Stimulated activated CD4-positive, alpha-beta T cell treated with anti-CD3 and anti-CD28 coated beads, Interleukin-2, amount 100 ng/mL, for 24 hours (primary cell): ENCODE data around the gene SLC16A2.

Experiments
- DNase-seq, 2 donors: peaks; one replicate each; pipeline ENCODE4 v3.0.0-alpha.2; 2020

The SLC16A2 gene

GRCh38 chrX:74421036-74421739 is at the start of gene SLC16A2:
Gene SLC16A2, plus strand, starts transcription at chrX:74421493. Its CDS starts 145 bp downstream, at chrX:74421638.
- DNase-seq = peak; percentile 27 to 36

DNA sequence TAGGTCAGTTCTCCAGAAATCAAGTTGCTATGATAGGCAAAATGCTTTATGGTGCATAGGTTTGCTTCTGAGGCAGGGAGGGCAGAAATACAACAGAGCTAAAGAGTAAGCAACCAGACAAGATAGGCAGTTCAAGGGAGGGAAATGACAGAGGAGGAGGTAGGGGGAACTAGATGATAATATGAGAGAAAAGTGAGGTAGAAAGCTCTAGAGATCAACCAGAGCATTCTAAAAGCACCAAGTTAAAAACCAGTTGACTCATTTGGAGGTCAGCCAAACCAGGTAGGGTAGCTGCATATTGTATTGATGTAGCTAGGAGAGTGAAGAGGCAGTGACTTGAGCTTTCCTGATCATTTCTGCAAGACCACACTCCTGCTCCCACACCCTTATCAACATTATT is 49.0 kb upstream of the SLC16A2 start:
- no peak for DNase-seq

- DNase-seq = no peak
Measured at GRCh38 chrX:74377282-74377681, 44.0 kb upstream of the SLC16A2 start.

DNA sequence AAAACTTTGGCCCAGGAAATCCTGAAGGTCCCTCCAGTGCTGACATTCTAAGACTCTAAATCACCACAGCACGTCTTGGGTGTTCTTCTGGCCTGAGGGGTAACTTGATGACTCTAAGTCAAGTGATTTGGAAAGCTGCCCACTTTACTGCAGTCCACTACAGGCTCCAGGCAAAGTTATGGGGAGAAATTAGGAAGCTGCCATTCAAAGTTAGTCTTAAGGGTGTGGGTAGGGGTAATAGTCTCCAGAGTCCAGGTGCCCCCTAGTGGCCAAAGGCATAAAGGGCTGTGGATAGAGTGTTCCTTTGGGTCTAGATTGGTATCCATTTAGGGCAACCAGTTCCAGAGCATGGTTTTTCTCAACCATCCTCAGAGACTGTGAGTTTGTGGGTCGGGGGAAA is 38.7 kb upstream of the SLC16A2 start:
- peak; percentile 63 to 64 for DNase-seq

GRCh38 chrX:74383611-74384010 is 37.7 kb upstream of the SLC16A2 start:
- peak in 1 of 2 donors; percentile 5 for DNase-seq

DNA sequence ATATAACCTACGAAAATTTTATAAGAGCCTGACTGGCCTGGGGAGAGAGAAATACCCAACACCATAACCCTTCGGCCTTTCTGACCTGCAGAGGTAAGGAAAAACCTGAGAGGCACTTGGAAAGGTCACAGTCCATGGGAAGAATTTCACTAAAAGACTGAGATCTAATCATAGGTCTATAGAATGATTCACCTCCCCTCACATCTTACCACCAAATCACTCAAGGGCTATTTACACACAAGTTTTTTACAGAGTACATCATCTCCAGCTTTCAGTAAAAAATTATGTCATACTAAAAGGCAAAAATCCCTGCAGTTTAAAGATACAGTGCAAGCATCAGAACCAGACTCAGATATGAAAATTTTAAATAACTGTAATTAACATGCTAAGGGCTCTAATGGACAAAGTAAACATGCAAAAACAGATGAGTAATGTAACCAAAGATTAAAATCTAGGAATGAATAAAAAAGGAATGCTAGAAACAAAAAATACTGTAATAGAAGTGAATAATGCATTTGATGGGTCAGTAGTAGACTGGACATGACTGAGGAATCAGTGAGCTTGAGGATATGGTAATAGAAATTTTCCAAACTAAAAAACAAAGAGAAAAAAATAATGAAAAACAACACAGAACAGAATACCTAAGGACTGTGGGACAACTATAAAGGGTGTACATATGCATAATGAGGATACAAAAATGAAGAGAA is 32.1 kb upstream of the SLC16A2 start:
- DNase-seq = no peak

- DNase-seq = no peak
Measured at GRCh38 chrX:74395556-74395955, 25.7 kb upstream of the SLC16A2 start.

- no peak for DNase-seq
Measured at GRCh38 chrX:74405973-74406489, 15.3 kb upstream of the SLC16A2 start.

- DNase-seq = no peak
Measured at GRCh38 chrX:74408304-74408703, 13.0 kb upstream of the SLC16A2 start.

GRCh38 chrX:74419864-74420195 is 1.5 kb upstream of the SLC16A2 start:
- peak in 1 of 2 donors; percentile 2 for DNase-seq

- DNase-seq = peak; percentile 16 to 24
Measured at GRCh38 chrX:74420196-74421035, 877 bp upstream of the SLC16A2 start.

GRCh38 chrX:74421740-74422352 is 553 bp downstream of the SLC16A2 start:
- DNase-seq = no peak

DNA sequence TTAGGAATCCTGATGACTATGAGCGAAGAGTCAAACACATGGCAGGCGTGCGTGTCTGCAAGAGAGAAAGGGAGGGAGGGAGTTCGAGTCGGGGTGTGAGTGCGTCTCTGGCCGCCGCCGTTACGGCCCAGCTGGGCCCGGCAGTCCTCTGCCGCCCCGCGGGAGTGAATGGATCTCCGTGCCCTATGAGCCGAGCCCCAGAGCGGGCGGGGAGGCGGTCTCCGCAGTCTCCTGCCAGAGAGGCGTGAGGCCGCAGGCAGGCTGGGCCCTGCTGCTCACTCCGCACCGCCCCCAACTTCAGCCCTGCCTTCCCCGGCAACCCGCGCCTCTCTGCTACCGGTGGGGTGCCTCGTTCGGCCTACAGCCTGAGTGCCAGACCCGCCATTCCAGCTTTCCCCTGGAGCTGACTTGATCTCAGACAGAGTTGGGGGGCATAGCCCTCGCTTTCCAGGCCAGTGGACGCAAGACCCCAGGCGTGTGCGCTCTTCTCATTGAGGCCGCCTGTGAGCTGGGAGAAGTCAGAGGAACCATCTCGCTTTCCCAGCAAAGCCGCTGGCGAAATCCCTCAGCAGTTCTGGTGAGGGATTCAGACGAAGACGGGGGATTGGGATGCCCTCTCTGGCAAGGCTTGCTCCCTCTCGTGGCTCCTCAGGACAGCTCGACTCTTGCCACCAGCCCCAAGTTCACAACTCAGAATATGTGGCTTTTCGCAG is 1.4 kb downstream of the SLC16A2 start:
- peak in 1 of 2 donors; percentile 22 for DNase-seq

GRCh38 chrX:74423289-74423998 is 2.2 kb downstream of the SLC16A2 start:
- DNase-seq = no peak

DNA sequence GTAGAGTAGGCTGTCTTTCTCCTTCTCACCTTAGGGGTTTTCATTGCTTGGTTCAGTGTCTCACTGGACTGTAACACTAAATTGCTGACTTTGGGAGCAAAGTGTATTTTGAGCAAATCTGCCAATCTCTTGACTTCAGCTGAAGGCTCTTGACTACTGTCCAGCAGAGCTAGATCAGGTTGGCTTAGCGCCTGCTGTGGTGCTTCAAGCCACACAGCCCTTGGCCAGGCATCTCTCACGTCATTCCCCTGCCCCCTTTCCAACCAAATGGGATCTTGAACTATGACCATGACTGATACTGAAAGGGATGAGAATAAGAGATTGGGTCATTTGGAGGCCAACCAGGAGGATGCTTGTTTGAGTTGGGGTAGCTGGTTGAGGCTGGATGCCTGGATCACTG is 4.8 kb downstream of the SLC16A2 start:
- no peak for DNase-seq

- DNase-seq = no peak
Measured at GRCh38 chrX:74426615-74427014, 5.3 kb downstream of the SLC16A2 start.

GRCh38 chrX:74431797-74432196 is 10.5 kb downstream of the SLC16A2 start:
- no peak for DNase-seq

DNA sequence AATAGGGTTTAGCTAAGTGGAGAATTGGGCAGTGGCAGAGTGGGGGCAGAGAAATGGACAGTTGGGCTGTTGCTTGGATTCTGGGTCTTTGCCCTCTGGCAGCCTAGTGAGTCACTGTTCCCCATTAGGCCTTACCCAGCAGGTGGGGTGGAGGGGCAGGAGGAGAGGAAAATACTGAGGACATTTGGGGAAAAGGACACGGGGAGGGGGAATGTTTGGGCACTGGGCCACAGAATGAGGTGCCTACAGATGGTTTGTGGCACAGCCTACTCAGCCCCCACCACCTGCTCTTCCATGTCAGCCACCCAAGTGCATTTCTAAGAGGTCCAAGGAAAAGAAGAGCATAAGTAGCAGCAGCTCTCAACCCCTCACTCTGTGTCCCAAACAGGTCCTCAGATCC is 13.0 kb downstream of the SLC16A2 start:
- no peak for DNase-seq

- DNase-seq = no peak
Measured at GRCh38 chrX:74437530-74437929, 16.2 kb downstream of the SLC16A2 start.

DNA sequence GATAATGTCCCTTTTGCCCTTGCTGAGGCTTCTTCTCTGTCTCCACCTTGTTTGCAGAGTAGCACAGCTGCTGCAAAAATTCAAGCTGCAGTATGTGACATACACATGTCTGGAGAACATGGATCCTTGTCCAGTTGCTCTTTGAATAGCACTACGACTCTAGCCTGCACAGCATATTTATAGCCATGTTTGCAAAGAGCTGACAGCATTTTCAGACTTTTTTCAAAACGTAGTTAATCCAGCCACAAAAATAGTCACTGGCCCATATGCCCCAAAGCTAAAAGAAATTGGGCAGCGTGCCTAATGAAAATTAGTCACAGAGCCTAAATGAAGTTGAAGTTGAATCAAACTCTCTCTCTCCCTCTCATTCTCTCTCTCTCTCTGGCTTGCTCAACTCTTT is 17.5 kb downstream of the SLC16A2 start:
- no peak for DNase-seq

GRCh38 chrX:74445099-74445498 is 23.8 kb downstream of the SLC16A2 start:
- DNase-seq = no peak

DNA sequence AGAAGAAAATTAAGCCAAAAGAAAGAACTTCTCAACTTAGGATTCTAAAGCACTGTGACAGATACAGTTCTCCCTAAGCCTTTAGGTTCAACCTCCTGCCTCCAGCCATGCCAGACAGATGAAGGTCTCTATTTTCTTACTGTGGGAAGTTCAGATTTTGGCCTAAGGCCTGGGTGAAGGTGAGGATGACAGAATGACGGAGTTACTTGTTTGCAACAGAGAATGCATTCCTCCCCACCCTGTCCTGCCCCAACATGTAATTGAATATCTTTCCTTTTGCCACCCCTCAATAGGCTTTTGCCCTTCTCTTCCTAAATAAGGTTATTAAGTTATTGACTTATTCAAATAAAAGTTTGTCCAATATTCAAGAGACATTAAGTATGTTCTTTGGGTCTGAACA is 25.6 kb downstream of the SLC16A2 start:
- no peak for DNase-seq
